ENCODE results near the gene PC.
A peak's percentile ranks its signal among the peaks of the same experiment; 100 is the strongest.

Gene PC

DNA sequence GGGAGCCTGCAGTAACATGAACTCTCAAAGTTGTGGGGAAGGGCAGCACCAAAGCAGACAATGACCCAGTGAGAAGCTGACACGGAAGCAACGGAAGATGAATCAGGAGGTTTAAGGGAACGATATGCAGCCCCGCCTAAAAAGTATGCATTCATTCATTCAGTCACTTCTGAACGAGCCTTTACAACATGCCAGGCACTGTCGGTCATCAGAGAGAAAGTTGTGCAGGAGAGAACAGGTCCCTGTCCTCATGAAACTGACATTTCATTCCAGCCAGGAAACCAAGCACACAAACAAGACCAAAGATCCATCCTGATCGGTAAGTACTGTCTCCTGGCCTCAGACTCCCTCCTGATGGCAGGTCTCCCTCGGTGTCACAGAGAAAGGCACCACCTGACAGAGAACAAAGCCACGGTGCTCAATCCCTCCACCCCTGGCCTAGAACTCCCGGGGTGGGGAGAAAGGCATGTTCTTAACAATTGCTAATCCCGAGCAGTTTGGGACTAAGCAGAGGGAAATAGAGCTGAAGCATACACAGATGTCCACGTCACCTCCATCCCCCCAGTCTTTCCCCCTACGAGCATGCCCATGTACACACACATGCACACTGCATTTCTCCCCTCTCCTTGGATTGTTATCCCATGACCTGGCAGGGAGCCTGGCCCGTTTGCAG lies 52.0 kb downstream of the PC start:
- TF ChIP-seq, protein P1, sequence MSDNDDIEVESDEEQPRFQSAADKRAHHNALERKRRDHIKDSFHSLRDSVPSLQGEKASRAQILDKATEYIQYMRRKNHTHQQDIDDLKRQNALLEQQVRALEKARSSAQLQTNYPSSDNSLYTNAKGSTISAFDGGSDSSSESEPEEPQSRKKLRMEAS (IDR thresholded peaks at IDR 0.05): no peak
- TF ChIP-seq, protein P2, sequence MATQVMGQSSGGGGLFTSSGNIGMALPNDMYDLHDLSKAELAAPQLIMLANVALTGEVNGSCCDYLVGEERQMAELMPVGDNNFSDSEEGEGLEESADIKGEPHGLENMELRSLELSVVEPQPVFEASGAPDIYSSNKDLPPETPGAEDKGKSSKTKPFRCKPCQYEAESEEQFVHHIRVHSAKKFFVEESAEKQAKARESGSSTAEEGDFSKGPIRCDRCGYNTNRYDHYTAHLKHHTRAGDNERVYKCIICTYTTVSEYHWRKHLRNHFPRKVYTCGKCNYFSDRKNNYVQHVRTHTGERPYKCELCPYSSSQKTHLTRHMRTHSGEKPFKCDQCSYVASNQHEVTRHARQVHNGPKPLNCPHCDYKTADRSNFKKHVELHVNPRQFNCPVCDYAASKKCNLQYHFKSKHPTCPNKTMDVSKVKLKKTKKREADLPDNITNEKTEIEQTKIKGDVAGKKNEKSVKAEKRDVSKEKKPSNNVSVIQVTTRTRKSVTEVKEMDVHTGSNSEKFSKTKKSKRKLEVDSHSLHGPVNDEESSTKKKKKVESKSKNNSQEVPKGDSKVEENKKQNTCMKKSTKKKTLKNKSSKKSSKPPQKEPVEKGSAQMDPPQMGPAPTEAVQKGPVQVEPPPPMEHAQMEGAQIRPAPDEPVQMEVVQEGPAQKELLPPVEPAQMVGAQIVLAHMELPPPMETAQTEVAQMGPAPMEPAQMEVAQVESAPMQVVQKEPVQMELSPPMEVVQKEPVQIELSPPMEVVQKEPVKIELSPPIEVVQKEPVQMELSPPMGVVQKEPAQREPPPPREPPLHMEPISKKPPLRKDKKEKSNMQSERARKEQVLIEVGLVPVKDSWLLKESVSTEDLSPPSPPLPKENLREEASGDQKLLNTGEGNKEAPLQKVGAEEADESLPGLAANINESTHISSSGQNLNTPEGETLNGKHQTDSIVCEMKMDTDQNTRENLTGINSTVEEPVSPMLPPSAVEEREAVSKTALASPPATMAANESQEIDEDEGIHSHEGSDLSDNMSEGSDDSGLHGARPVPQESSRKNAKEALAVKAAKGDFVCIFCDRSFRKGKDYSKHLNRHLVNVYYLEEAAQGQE (IDR thresholded peaks at IDR 0.05; ENCODE audit: low read depth): no peak

- TF ChIP-seq NFIC (IDR thresholded peaks at IDR 0.05) (no peak), USF1 (IDR thresholded peaks at IDR 0.05) (no peak), TAF1 (IDR thresholded peaks at IDR 0.05; ENCODE audit: low read depth) (no peak), RAD21 (IDR thresholded peaks at IDR 0.05; ENCODE audit: low read depth) (no peak), ZBTB7A (IDR thresholded peaks at IDR 0.05; ENCODE audit: low read depth) (no peak), YY1 (IDR thresholded peaks at IDR 0.05; ENCODE audit: low read depth) (no peak), TEAD4 (IDR thresholded peaks at IDR 0.05) (no peak), CREB1 (IDR thresholded peaks at IDR 0.05; ENCODE audit: low read depth) (no peak), EGR1 (IDR thresholded peaks at IDR 0.05) (no peak), CEBPB (IDR thresholded peaks at IDR 0.05) (no peak), EP300 (IDR thresholded peaks at IDR 0.05; ENCODE audit: borderline replicate concordance) (no peak), TCF12 (IDR thresholded peaks at IDR 0.05; ENCODE audit: low read depth) (no peak), FOXM1 (IDR thresholded peaks at IDR 0.05; ENCODE audit: borderline replicate concordance, low read depth) (no peak)
- TF ChIP-seq, protein P1 (IDR thresholded peaks at IDR 0.05): no peak
- TF ChIP-seq, protein P2 (IDR thresholded peaks at IDR 0.05; ENCODE audit: low read depth): no peak
These were observed 52.6 kb downstream of the PC start for GRCh38 chr11:66905631-66906030.

DNA sequence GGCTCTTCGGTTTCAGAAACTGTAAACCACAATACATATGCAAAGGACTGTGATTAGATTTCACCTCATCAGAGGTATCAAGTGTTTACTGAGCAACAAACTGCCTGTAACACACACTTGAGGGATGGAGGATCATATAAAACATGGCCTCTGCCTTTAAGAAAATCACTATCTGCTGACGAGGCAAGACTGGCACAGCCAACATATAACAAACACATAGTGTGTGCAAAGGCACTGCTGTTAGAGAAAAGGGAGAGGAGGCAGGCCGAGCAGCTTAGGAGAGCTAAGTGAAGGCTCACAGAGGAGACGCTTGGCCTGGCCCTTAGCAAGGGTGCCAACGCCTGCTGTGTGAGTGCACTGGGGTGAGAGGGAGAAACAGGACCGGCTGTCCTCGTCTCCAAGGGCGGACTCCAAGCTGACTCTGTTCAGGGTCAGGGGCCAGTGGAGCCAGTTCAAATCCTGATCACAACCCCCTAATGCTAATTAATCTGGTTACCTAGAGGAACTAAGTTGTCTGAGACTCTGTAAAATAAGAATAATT lies 53.1 kb downstream of the PC start:
- TF ChIP-seq EGR1 (IDR thresholded peaks at IDR 0.05): no peak
- TF ChIP-seq NFIC (IDR thresholded peaks at IDR 0.05): peak; percentile 57
- TF ChIP-seq USF1 (IDR thresholded peaks at IDR 0.05): no peak

- TF ChIP-seq FOXM1 (IDR thresholded peaks at IDR 0.05; ENCODE audit: borderline replicate concordance, low read depth): no peak
- TF ChIP-seq ZBTB7A (IDR thresholded peaks at IDR 0.05; ENCODE audit: low read depth): no peak
- TF ChIP-seq USF1 (IDR thresholded peaks at IDR 0.05): no peak
- TF ChIP-seq NFIC (IDR thresholded peaks at IDR 0.05): no peak
- TF ChIP-seq, protein P2 (IDR thresholded peaks at IDR 0.05; ENCODE audit: low read depth): no peak
- TF ChIP-seq TCF12 (IDR thresholded peaks at IDR 0.05; ENCODE audit: low read depth): no peak
- no peak for TF ChIP-seq YY1 (IDR thresholded peaks at IDR 0.05; ENCODE audit: low read depth)
- no peak for TF ChIP-seq TAF1 (IDR thresholded peaks at IDR 0.05; ENCODE audit: low read depth)
- TF ChIP-seq CREB1 (IDR thresholded peaks at IDR 0.05; ENCODE audit: low read depth): no peak
These were observed 53.6 kb downstream of the PC start for GRCh38 chr11:66904561-66904960.

Data from Ishikawa (cell line).